ENCODE measurements around the gene LMBRD2. TPM values are rescaled to one million over a fixed set of nuclear protein-coding genes. Genes with fewer than 3 reads are reported as not detected.
"Not testable (repeated sequence)": the region's sequence is repeated elsewhere in the genome, so short reads cannot be mapped to it uniquely, and the experiment has no call there.

Gene LMBRD2
- total RNA-seq = 10 to 100 TPM; 12.7 to 18.7 TPM

GRCh38 chr5:36151434-36152323 lies at the start of gene LMBRD2, which contains the start of gene SKP2:
Gene LMBRD2 (minus strand): TSS chr5:36151887. CDS start chr5:36143349, 8,538 bp downstream.
Gene SKP2 (plus strand): TSS chr5:36152111. CDS start chr5:36152263, 152 bp downstream.
- peaks cover 38 to 46% of the 10 kb centered on the region in 2 donors for H3K4me1 Mint-ChIP-seq (ENCODE audit: low read depth in 2 of 2)
- no peaks in the 10 kb centered on the region for H3K27me3 Mint-ChIP-seq
- DNase-seq (ENCODE audit: low spot score) = peak; percentile 99
- peaks cover 28% of the 10 kb centered on the region for H3K36me3 Mint-ChIP-seq
- peak within 1 kb of the TSS; percentile 87 to 92 for H3K27ac Mint-ChIP-seq
- H3K9me3 Mint-ChIP-seq = no peaks in the 10 kb centered on the region
- H3K4me3 Mint-ChIP-seq = peak within 1 kb of the TSS; percentile 99
- ATAC-seq = peak; percentile 100

DNA sequence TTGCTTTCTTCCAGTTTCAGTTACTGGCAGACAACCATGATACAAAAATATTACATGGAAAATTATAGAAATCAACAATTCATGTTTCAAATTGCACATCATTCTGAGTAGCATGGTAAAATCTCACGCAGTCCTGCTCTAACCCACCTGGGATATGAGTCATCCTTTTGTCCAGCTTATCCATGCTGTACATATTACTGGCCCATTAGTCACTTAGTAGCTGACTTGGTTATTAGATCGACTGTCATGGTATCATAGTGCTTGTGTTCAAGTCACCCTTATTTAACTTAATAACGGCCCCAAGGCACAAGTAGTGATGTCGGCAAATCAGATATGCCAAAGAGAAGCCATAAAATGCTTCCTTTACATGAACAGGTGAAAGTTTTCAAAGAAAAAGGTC lies 48.8 kb upstream of the LMBRD2 start:
- Mint-ChIP-seq H3K9me3 (no peaks in the 10 kb centered on the region), H3K4me3 (no peak overlapping the region), H3K27ac (no peak overlapping the region), H3K36me3 (peaks cover 14% of the 10 kb centered on the region), H3K4me1 (ENCODE audit: low read depth in 2 of 2) (peaks cover 0 to 4% of the 10 kb centered on the region in 2 donors), H3K27me3 (no peaks in the 10 kb centered on the region)
- DNase-seq (ENCODE audit: low spot score) (no peak), ATAC-seq (no peak)

DNA sequence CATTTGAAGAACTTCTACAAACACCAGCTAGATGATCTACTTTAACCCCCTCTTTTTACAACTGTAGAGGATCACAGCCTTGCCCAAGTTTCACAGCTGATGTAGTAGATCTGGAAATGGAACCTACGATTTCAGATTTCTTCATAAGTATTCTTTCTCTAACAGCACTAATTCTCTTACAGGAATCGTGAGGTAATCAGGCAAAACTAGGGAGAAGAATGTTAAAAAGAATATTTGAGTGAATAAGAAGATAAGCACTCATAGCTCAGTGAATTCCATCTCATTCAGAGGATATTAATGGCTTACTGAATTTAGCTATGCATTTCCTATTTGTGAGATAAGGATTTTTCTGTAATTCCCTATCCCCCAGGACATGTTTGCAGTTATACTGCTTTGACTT lies 47.9 kb upstream of the LMBRD2 start:
- Mint-ChIP-seq H3K4me3 (no peak overlapping the region), H3K36me3 (peaks cover 11% of the 10 kb centered on the region), H3K4me1 (ENCODE audit: low read depth in 2 of 2) (no peaks in the 10 kb centered on the region), H3K27me3 (no peaks in the 10 kb centered on the region), H3K27ac (no peak overlapping the region), H3K9me3 (no peaks in the 10 kb centered on the region)
- no peak for DNase-seq (ENCODE audit: low spot score)
- no peak for ATAC-seq

DNA sequence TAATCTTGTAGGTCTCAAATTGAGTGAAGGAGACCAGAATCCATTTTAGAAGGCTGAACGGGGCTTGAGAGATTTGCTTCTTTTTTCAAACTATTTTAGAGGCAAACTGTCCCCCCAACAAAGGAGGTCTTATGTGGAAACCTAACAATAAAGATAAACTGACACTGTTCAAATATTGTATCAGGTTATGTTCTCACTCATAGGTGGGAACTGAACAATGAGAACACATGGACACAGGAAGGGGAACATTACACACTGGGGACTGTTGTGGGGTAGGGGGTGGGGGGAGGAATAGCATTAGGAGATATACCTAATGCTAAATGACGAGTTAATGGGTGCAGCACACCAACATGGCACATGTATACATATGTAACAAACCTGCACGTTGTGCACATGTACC lies 47.1 kb upstream of the LMBRD2 start:
- H3K27ac Mint-ChIP-seq; H3K4me1 Mint-ChIP-seq (ENCODE audit: low read depth in 2 of 2); H3K4me3 Mint-ChIP-seq; H3K27me3 Mint-ChIP-seq; DNase-seq (ENCODE audit: low spot score); H3K9me3 Mint-ChIP-seq; ATAC-seq: not testable (repeated sequence)
- peaks cover 11% of the 10 kb centered on the region for H3K36me3 Mint-ChIP-seq

DNA sequence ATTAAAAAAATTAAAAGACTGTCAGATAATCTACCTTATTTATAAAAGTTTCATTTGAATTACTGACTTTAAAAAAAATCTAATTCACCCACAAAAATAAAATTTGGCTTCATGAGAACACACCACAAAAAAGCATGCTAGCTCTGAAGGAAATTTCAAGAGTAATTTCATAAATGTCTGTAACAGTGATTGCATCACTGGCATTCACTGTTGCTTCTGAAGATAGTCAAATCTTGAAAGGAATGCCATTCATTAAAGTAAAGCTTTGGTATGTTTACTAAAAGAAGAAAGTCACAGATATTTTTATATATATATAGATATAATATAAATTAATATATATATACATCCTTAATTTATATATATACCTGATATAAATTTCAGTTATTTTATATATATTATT lies 46.6 kb upstream of the LMBRD2 start:
- ATAC-seq (no peak), DNase-seq (ENCODE audit: low spot score) (no peak)
- H3K9me3 Mint-ChIP-seq = no peaks in the 10 kb centered on the region
- H3K4me3 Mint-ChIP-seq = no peak overlapping the region
- H3K27me3 Mint-ChIP-seq = no peaks in the 10 kb centered on the region
- H3K36me3 Mint-ChIP-seq = peaks cover 11% of the 10 kb centered on the region
- no peak overlapping the region for H3K27ac Mint-ChIP-seq
- H3K4me1 Mint-ChIP-seq (ENCODE audit: low read depth in 2 of 2) = no peaks in the 10 kb centered on the region

- Mint-ChIP-seq H3K9me3 (no peaks in the 10 kb centered on the region), H3K4me3 (no peak overlapping the region), H3K27ac (no peak overlapping the region), H3K36me3 (peaks cover 18% of the 10 kb centered on the region), H3K27me3 (no peaks in the 10 kb centered on the region), H3K4me1 (ENCODE audit: low read depth in 2 of 2) (no peaks in the 10 kb centered on the region)
- DNase-seq (ENCODE audit: low spot score) = no peak
- no peak for ATAC-seq
Measured at GRCh38 chr5:36193746-36194145, 42.1 kb upstream of the LMBRD2 start.

- H3K27me3 Mint-ChIP-seq; H3K4me1 Mint-ChIP-seq (ENCODE audit: low read depth in 2 of 2); ATAC-seq; H3K27ac Mint-ChIP-seq; H3K9me3 Mint-ChIP-seq; H3K4me3 Mint-ChIP-seq; DNase-seq (ENCODE audit: low spot score): not testable (repeated sequence)
- peaks cover 52% of the 10 kb centered on the region for H3K36me3 Mint-ChIP-seq
Measured at GRCh38 chr5:36184408-36184807, 32.7 kb upstream of the LMBRD2 start.

DNA sequence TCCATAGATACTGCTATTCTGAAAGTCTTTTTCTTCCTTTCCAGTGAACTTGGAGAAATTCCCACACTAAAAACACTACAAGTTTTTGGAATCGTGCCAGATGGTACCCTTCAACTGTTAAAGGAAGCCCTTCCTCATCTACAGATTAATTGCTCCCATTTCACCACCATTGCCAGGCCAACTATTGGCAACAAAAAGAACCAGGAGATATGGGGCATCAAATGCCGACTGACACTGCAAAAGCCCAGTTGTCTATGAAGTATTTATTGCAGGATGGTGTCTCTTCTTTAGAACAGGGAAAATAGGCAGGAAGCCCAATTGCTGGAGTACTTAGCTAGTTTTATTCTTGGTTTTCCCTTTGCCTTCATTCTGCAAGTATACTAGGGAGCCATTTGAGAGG lies 30.1 kb upstream of the LMBRD2 start:
- no peak overlapping the region for H3K4me3 Mint-ChIP-seq
- H3K4me1 Mint-ChIP-seq (ENCODE audit: low read depth in 2 of 2) = peaks cover 2 to 8% of the 10 kb centered on the region in 2 donors
- ATAC-seq (no peak), DNase-seq (ENCODE audit: low spot score) (no peak)
- no peak overlapping the region for H3K27ac Mint-ChIP-seq
- no peaks in the 10 kb centered on the region for H3K27me3 Mint-ChIP-seq
- peaks cover 46% of the 10 kb centered on the region for H3K36me3 Mint-ChIP-seq
- no peaks in the 10 kb centered on the region for H3K9me3 Mint-ChIP-seq

GRCh38 chr5:36180556-36181350 lies 29.1 kb upstream of the LMBRD2 start:
- Mint-ChIP-seq H3K36me3 (peaks cover 38% of the 10 kb centered on the region), H3K4me1 (ENCODE audit: low read depth in 2 of 2) (peaks cover 2 to 11% of the 10 kb centered on the region in 2 donors), H3K9me3 (no peaks in the 10 kb centered on the region), H3K27me3 (no peaks in the 10 kb centered on the region), H3K4me3 (no peak overlapping the region), H3K27ac (no peak overlapping the region)
- ATAC-seq (no peak), DNase-seq (ENCODE audit: low spot score) (no peak)

- no peak for ATAC-seq
- H3K4me1 Mint-ChIP-seq (ENCODE audit: low read depth in 2 of 2) = peaks cover 2 to 11% of the 10 kb centered on the region in 2 donors
- no peak for DNase-seq (ENCODE audit: low spot score)
- H3K27me3 Mint-ChIP-seq = no peaks in the 10 kb centered on the region
- no peak overlapping the region for H3K27ac Mint-ChIP-seq
- no peak overlapping the region for H3K4me3 Mint-ChIP-seq
- H3K9me3 Mint-ChIP-seq = no peaks in the 10 kb centered on the region
- H3K36me3 Mint-ChIP-seq = peaks cover 38% of the 10 kb centered on the region
Measured at GRCh38 chr5:36179950-36180349, 28.3 kb upstream of the LMBRD2 start.

DNA sequence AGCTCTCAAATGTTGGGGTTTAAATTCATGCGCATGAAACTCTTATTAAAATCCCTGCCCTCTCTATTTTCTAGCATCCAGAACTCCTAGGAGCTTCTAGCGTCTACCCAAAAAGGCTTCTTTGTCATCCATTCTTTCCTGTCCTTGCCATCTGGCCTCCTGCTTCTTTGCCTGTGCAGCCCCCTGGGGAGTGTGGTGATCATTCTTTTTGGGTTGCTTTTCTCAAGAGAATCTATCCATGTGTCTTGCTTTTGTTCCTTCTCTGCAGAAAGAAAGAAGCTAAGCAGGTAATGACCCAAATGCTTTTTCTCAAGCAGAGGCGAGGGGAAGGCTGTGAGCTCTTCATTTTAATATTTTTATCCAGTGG lies 26.8 kb upstream of the LMBRD2 start:
- Mint-ChIP-seq H3K4me1 (ENCODE audit: low read depth in 2 of 2) (peaks cover 4 to 11% of the 10 kb centered on the region in 2 donors), H3K27ac (no peak overlapping the region), H3K36me3 (peaks cover 42% of the 10 kb centered on the region), H3K27me3 (no peaks in the 10 kb centered on the region), H3K9me3 (no peaks in the 10 kb centered on the region), H3K4me3 (no peak overlapping the region)
- ATAC-seq (no peak), DNase-seq (ENCODE audit: low spot score) (no peak)

- Mint-ChIP-seq H3K9me3 (no peaks in the 10 kb centered on the region), H3K4me3 (no peak overlapping the region), H3K27me3 (no peaks in the 10 kb centered on the region), H3K27ac (peak overlapping the region; percentile 21 to 31), H3K36me3 (peaks cover 42% of the 10 kb centered on the region), H3K4me1 (ENCODE audit: low read depth in 2 of 2) (peaks cover 4 to 11% of the 10 kb centered on the region in 2 donors)
- ATAC-seq (no peak), DNase-seq (ENCODE audit: low spot score) (no peak)
Measured at GRCh38 chr5:36177715-36178523, 26.2 kb upstream of the LMBRD2 start.

- H3K4me3 Mint-ChIP-seq = peak overlapping the region; percentile 20
- H3K27me3 Mint-ChIP-seq = no peaks in the 10 kb centered on the region
- H3K27ac Mint-ChIP-seq = peak overlapping the region; percentile 21 to 31
- no peaks in the 10 kb centered on the region for H3K9me3 Mint-ChIP-seq
- ATAC-seq (peak in 1 of 2 donors; percentile 66), DNase-seq (ENCODE audit: low spot score) (no peak)
- peaks cover 42% of the 10 kb centered on the region for H3K36me3 Mint-ChIP-seq
- H3K4me1 Mint-ChIP-seq (ENCODE audit: low read depth in 2 of 2) = peaks cover 4 to 11% of the 10 kb centered on the region in 2 donors
Measured at GRCh38 chr5:36177154-36177553, 25.5 kb upstream of the LMBRD2 start.
